HL-60/S4 treated with phorbol 12-myristate 13-acetate at 8.2 ng/mL for 4 days and 3 days (cell line): ENCODE data around the gene ROR1.

Experiments
- in situ Hi-C: fragments of 300-500 bp; cut with MboI; formaldehyde crosslinking; loops from 2 replicates; pipeline ENCODE4 v1.15.0; 2022; ENCODE audit warnings: low sequenced_read_pairs

The ROR1 gene

DNA sequence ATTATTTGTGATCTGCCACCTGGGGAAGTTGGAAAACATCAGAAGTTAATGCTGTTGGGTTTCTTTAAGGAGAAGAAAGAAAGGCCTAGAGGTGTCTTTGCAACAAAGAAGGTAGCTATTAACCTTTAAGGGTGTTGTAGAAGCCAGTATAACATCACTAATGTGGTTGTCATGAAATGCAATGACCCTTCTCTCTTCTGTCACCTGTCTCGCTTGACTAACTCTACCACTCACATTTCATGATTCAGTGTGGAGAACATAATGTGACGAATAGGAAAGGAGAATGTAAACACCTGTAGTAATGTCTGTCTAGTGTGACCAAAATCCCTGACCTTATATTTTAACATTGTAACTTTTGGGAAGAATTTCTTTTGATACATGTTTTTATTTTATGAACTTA is 217.9 kb downstream of the ROR1 start:
- in situ Hi-C loops: no loop called here

DNA sequence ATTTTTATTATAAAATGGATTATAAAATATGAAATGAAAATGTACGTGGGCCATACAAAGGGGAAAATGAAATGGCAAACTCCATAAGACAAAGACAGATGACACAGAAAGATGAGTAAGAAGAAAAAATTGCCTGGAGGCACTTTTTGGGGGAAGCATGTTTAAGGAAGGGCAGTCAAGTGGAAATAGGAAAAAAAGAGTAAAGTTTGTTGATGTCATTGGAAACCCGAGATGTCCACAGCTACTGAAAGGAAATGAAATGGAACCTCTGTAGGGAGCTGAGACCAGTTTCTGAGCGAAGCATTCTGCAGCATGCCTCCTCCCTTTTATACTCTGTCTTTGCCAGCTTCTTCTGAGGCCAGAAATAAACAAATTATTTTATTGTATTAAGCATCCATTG is 226.2 kb downstream of the ROR1 start:
- in situ Hi-C loops: no loop called here

DNA sequence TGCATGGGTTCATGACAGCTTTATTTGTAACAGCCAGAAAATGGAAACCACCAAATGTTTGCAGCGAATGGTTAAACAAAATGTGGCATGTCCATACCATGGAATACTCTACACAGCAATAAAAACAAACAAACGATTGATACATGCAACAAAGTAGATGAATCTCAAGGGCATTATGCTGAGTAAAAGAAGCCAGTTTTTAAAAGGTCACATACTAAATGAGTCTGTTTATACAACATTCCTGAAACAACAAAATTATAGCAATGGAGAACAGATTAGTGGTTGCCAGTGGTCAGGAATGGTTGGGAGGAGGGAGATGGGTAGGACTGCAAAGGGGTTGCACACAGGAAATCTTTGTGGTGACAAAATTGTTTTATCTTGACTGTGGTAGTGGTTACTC is 227.2 kb downstream of the ROR1 start:
- in situ Hi-C loops: no loop called here

DNA sequence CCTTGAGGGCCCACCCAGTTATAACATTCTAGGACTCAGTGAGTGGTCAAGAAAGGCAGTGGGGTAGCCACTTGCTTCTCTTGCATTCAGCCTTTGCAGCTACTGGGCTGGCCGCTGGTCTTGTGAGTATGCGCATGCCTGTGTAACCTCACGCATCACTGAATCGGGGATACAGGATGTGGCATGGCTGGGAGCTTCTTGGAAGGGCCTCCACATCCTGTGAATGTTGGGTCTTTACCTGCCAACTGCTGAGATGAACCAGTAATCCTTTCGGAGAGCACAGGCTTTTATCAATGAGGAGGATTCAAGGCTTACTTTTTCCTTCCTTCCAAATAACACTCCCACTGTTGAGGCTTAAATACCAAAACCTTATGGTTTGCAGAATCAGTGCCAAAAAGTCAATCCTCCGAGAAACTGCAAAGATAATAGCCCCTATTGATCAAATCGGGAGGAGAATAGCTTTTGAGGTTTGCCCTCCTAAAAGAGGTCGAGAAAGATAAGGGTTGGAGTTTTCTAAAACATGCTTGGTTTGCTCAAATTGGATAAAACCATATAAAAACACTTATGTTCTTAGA is 230.7 kb downstream of the ROR1 start:
- in situ Hi-C loops: no loop called here

DNA sequence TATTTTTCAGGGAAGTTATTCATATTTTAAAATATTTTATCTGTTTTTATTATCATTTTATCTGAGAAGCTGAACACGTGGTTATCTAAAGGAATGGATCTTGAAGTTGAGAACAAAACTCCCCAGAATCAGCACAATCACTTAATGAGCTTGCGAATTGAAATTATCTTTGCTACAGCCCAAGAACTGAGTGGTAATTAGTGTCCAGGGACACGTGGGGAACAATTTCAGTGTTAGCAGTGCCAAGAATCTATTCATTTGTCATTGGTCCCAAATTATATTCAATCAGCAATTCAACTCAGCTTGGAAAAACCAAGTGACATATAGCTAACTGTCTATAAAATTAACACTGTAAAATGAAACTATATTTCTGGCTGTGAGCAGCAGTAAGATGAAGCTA is 232.0 kb downstream of the ROR1 start:
- in situ Hi-C loops: no loop called here

DNA sequence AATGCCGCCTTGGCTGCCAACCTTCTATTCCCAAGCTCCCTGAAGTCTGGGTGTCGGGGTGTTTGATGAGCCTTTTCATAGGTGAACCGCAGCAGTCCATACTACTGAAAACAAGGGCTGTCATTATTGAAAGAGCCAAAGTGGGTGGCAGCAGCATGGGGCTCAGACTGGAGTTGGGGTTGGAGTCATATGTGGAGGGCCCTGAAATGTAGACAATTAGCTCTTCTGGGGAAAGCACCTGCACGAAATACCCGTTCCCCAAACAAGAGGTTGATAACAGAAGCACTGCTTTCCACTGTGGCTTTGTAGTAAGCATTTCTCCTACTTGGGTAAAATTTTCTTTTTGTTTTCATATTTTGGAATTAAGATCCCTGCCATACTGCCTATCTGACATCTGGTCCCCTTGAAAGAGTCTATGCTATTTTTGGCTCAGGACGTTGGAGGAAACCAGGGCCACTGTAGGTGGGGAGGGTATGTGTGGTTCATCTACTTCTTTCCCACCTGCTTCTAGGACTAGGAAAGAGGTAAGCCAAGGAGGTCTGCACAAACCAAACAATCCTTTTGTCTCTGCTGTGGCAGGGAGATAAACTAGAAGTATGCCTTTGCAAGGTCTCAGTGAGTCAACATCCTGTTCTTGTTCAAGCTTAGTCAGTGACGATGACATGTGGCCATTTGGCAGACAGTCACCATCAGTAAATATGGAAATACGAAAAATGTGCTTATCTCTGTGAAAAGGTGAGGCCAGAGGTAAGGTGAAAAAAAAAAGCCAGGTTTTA is 232.6 kb downstream of the ROR1 start:
- in situ Hi-C loops: no loop called here

DNA sequence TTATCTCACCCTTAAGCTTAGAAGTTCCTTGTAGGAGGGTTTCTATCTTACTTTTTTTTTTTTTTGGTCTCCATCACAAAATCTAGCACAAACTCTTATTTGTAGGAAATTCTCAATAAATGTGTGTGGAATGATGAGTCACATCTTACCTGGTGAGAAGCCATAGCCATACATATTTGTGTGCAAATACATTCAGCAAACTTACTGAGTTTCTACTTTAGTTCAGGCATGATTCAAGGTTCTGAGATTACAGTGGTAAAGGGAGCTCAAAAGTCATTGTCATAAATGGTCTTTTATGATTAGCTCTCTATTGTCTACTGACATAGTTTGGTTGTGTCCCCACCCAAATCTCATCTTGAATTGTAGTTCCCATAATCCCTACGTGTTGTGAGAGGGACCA is 236.5 kb downstream of the ROR1 start:
- in situ Hi-C loops: no loop called here

DNA sequence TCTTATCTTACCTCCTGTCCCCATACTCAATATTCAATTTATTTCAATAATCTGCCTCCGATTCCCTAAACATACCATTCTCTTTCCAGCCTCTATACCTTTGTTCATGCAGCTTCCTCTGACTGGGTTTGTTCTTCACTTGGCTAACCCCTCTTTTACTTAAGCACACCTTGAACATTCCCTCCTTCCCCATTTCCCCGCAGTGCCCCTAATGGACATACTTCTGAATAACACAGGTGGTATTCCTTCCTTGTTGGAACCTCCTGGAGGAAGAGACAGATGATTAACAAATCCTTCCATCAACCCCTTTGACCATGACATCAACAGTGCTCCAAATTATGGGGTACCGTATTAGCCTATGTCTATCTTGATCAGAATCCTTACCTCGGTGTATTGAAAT is 239.6 kb downstream of the ROR1 start:
- in situ Hi-C loops: no loop called here

DNA sequence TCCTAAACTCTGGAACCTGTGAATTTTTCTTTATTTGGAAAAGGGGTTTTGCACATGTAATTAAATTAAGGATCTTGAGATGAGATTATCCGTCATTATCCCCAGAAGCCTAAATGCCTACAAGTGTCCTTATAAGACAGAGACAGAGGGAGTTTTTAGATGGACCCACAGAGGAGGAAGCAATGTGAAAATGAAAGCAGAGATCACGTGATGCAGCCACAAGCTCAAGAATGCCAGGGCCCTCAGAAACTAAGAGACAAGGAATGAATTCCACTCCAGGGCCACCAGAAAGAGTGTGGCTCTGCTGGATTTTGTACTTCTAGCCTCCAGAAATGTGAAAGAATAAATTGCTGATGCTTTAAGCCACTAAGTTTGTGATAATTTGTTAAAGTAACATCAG is 246.0 kb downstream of the ROR1 start:
- in situ Hi-C loops: no loop called here

DNA sequence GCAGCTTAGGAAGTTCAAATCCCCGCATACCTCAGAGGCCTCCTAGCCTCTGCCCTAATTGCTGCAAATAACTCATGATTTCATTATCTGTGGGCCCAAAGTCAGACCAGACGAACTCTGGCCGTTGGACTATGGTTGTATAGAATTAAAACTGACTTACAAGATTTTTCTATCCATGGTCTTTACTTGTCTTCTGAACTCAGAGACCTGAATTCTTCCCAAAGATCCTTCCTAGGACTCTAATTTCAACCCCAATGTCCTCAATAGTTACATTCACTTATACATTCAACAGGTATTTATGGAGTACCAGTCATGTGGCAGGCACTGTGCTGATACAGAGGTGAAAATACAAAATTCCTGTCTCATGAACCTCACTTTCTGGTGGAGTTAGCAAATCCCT is 247.2 kb downstream of the ROR1 start:
- in situ Hi-C loops: no loop called here

DNA sequence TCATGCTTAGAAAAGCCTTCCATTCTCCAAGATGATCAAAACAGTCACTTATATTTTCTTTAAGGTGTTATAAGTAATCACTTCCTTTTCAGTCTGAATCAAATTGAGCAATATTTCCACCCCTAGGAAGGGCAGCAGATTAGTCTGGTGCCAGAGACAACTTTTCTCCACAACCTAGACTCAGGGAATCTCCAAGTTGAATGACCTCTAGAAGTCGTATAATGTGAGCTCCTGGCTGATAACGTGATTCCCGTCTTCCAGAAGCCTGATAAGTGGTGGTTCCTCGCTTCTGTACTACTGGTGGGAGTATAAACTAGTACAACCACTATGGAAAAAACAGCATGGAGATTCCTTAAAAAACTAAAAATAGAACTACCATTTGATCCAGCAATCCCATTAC is 251.2 kb downstream of the ROR1 start:
- in situ Hi-C loops: no loop called here

DNA sequence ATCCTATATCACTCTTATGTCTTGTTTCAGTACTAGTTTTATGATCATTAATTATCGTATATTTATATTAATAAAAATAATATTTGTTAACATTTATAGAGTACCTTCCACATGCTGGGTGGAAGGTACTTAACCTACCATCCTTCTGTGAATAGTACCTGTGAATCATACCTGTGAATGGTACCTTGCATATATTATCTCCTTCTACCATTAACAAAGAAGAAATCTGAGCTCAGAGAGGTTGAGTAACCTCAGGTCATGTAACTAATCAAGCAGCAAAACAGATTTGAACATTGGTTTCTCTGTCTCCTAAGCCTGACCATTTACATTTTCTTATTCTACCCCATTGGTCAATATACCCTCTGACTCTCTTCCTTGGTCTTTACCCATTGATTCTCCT is 255.2 kb downstream of the ROR1 start:
- in situ Hi-C loops: no loop called here

DNA sequence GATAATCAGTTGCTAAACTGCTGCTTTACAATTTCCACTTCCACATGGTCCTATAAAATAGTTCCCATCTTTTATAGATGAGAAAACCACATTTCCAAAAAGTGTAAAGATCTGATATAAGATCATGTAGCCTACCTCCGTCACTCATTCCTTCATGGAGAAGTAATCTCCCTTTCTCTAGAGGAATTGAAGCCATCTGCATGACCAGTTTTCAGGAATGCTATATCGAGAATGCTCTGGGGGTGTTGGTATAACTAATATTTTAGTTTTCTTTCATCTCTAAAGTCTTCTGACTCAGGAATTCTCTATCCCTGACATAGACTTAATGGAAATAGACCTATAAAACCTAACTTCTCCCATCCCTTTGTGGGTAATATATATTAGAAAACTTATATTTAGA is 256.6 kb downstream of the ROR1 start:
- in situ Hi-C loops: no loop called here

DNA sequence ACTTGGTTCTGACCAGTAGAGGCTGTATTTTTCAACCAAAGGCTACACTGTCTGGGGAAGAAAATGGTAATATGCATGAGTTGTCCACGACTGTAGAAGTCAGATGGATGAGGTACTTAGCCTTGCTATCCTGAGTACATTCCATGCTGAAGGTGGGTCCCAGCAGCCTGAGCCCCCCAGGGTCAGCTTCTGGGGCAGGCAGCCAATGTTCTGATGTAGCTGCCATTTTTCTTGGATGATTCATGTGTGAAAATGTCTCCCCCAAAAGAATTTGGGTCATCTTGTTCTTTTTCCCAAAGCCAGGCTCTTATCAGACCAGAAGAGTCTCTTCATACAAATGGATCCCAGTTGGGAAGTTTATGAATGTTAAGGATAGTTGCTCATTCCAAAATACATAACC is 257.4 kb downstream of the ROR1 start:
- in situ Hi-C loops: no loop called here

DNA sequence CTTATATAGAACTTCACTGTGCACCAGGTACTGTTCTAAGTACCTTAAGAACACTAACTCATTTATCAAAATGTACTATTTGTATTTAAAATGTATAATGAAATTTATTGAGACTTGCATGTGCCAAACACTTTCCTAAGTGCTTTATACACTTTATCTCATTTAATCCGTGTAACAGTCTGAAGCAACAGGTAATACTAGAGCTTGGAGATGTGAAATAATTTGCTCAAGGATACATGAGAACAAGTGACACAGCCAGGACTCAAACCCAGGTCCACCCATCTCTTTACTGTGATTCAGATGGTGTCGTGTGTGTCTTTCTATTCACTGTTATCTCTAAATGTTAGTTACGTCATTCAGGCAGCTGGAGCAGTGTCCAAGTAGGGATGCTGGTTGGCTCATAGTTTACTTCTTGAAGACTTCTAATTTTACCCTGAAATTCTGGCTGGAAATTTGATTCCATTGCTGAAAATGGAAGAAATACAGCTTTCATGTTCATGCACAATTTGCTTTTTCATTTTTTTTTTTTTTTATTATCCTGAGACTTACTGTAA is 259.9 kb downstream of the ROR1 start:
- in situ Hi-C loops: no loop called here

DNA sequence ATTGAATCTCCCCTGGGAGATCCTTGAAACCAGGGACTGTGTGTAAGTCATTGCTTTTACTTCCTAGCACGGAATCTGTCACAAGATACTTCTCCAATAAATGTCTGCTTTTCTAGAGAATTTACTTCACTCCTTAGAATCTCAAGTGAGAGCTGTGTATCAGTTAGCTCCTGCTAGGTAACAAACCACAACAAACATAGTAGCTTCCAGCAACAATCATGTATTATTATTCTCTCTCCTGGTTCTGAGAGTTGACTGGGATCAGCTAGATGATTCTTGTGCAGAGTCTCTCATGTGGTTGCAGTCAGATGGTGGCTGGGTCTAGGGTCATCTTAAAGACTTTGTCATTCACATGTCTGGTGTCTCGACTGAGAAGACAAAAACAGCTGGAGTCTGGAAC is 262.7 kb downstream of the ROR1 start:
- in situ Hi-C loops: no loop called here

DNA sequence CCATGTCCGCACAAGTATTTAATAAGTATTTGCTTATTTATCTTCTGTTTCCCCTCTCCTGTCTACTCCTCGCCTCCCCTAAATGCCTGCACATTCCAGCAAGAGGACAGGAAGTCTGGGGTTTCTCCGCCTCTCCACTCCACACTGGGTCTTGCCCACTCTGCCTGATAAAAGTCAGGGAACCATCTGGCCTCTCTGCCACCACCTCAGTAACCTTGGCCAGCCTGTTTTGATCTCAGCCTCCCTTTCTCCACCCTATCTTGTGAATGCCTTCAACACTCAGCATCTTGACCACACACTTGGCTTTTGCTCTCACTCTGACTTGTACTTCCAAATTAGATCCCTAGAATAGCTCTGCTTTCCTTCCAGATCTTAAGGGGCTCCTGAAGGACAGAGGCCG is 264.3 kb downstream of the ROR1 start:
- in situ Hi-C loops: no loop called here

DNA sequence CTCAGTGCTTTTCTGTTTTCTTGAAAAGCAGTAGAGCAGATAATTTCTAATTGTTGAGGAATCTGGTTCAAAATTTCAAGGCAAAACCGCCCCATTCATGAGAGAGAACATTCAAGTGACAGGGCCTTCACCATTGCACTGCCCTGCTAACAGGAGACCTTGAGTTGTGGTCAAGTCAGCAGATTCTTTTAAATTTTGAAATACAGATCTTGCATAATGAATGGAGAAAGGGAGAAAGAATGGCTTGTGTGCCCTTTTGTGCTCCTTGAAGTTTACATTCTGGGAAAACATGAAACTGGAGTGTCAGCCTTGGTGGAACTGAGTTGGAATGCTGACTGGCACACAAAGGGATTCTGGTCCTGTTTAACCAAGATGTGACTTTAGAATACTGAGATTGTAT is 265.1 kb downstream of the ROR1 start:
- in situ Hi-C loops: no loop called here

DNA sequence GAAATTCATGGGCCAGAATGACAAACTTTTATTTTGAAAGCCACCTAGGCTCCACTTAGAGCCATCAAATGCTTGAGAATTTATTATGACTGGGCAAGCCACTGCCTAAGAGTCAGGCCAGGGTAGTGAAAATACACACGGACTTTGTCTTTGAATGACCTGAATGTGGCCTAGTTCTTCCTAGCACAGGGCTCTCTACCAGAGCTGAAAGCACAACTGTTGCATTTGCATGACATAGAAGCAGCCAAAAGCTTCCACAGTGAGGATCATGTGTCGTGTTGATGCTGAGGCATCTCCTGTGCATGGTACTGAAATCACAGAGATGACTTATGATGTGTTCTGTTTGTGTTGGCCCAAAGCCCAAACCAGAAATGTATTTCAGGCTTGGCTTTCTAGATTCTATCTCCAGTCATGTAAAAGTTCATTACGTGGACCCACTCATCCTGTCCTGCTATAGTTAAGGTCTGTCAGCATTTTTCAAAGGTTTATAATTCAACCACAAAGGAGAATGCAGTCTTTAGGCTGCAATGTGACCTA is 265.6 kb downstream of the ROR1 start:
- in situ Hi-C loops: no loop called here

DNA sequence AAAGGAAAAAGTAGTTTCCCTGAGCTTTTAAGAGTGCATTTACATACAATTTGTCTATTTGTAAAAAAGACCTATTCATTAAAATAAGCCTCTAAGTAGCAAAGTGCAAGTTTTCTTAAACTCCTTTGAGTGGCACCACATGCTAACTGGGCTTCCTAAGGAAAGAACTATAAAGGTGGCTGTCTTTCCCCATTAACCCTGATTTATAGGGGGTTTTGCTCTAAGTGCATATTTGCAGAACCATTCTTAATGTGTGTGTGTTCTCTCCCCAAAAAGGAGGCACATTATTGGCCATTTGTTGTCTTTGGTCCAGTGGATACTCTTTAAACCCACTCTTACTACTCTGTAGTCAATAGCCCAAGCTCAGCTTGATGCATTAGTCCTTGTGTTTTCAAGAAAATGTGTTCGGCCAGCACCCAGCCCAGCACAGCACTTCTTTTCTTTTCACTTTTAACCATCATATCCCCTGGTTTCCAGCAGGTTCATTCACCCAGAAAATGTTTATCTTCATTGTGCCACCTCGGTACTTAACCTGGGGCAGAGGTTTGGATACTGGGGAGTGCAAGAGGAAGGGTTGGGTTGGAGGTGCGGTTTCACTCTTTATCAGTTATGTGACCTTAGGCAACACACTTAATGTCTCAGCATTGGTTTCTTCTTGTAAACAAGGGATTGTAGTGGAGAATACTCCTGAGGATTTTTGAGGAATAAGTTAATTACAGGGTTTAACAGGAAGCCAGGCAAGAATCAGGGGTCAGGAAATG is 267.7 kb downstream of the ROR1 start:
- in situ Hi-C loops: no loop called here

DNA sequence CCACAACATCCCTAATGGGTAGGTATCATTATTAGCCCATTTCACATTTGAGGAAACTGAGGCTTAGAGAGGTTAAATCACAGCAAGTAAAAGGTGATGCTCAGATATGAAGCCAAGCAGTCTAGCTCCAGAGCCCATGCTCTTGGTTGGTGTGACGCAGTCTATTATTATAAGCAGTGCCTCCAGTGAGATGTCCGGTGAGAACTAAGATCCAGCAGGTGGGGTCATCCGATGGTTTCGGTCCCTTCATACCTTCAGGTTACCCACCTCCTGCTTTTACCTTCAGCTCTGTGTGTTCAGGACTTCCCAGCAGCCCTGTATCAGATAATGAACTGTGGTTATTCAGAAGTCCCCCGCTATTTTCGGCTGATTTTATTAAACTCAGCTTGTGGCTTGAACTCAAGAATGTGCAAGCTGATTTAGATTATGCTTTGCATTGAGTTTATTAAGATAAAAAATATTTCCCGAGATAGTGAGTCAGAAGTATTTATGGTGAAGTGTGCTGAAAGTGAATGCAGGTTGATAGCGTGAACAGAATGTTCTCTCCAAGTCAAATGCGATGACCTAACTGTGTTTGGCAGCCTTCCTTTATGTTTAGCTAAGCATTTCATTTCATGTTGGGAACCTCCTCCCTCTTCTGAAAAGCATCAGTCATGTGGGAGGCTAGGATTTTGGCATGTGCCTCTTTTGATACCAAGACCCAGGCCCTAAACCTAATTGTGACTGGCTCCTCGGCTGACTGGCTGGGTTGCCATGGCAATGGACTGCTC is 268.7 kb downstream of the ROR1 start:
- in situ Hi-C loops: no loop called here
